ENCODE data around the gene TMEM95. TPM values are rescaled to one million over a fixed set of nuclear protein-coding genes. Genes with fewer than 3 reads are reported as not detected.

TMEM95 gene
- total RNA-seq, 1 donor from 2014 or later: not detected

GRCh38 chr17:7314719-7315569 is 40.0 kb upstream of the TMEM95 start, which contains the start of gene GPS2:
GPS2 (minus strand) TSS chr17:7315360; CDS start chr17:7315052, 308 bp downstream.
- intact Hi-C loops (cut with micrococcal nuclease): loop anchor here (1.0 to 2.0 kb wide), 2 partner anchors 14 to 170 kb away; partner anchors contain the start of genes NEURL4 and POLR2A
- Mint-ChIP-seq H3K4me3 (ENCODE audit: low read depth) (peak within 1 kb of the TSS; percentile 91), H3K9me3 (no peaks in the 10 kb centered on the region), H3K36me3 (ENCODE audit: low read depth) (peaks cover 69% of the 10 kb centered on the region), H3K4me1 (ENCODE audit: low read depth) (peaks cover 39% of the 10 kb centered on the region), H3K27me3 (ENCODE audit: low read depth) (no peaks in the 10 kb centered on the region), H3K27ac (peak within 1 kb of the TSS; percentile 91)
- DNase-seq (ENCODE audit: low spot score): peak; percentile 91

GRCh38 chr17:7315570-7316235 is 39.3 kb upstream of the TMEM95 start:
- Mint-ChIP-seq H3K4me1 (ENCODE audit: low read depth) (peaks cover 32% of the 10 kb centered on the region), H3K27me3 (ENCODE audit: low read depth) (no peaks in the 10 kb centered on the region), H3K36me3 (ENCODE audit: low read depth) (peaks cover 66% of the 10 kb centered on the region), H3K9me3 (no peaks in the 10 kb centered on the region), H3K4me3 (ENCODE audit: low read depth) (peak overlapping the region; percentile 91), H3K27ac (peak overlapping the region; percentile 91)
- no peak for DNase-seq (ENCODE audit: low spot score)
- intact Hi-C loops (cut with micrococcal nuclease): loop anchor here (1.0 to 2.0 kb wide), 2 partner anchors 14 to 169 kb away; partner anchors contain the start of genes NEURL4 and POLR2A

GRCh38 chr17:7317161-7317803 is 37.7 kb upstream of the TMEM95 start:
- Mint-ChIP-seq H3K27ac (no peak overlapping the region), H3K4me1 (ENCODE audit: low read depth) (peaks cover 24% of the 10 kb centered on the region), H3K9me3 (no peaks in the 10 kb centered on the region), H3K27me3 (ENCODE audit: low read depth) (no peaks in the 10 kb centered on the region), H3K4me3 (ENCODE audit: low read depth) (peak overlapping the region; percentile 60), H3K36me3 (ENCODE audit: low read depth) (peaks cover 68% of the 10 kb centered on the region)
- DNase-seq (ENCODE audit: low spot score): no peak
- intact Hi-C loops (cut with micrococcal nuclease): no loop called here

- intact Hi-C loops (cut with micrococcal nuclease): no loop called here
- Mint-ChIP-seq H3K36me3 (ENCODE audit: low read depth) (peaks cover 68% of the 10 kb centered on the region), H3K27ac (no peak overlapping the region), H3K4me1 (ENCODE audit: low read depth) (peaks cover 15% of the 10 kb centered on the region), H3K4me3 (ENCODE audit: low read depth) (no peak overlapping the region), H3K27me3 (ENCODE audit: low read depth) (no peaks in the 10 kb centered on the region), H3K9me3 (no peaks in the 10 kb centered on the region)
- DNase-seq (ENCODE audit: low spot score): no peak
These were observed 36.7 kb upstream of the TMEM95 start for GRCh38 chr17:7318121-7318860.

DNA sequence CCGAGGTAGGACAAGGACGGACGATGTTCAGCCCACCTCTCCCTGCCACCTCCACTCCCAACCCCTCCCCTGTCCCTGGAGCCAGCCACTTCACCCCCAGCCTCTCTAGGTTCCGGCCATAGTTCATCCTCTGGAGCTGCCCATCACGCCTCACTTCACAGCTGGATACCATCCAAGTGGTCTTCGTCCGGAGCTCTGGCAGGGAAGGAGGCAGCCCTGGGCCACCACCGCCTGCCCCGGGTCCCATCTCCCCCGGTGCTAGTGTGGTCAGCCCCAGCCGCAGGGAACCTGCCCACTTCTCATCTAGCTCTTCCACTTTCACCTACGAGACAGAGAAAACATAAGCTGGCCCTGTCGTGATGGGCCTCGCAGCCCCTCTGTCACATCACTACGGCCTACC is 33.5 kb upstream of the TMEM95 start:
- Mint-ChIP-seq H3K27ac (no peak overlapping the region), H3K27me3 (ENCODE audit: low read depth) (no peaks in the 10 kb centered on the region), H3K4me3 (ENCODE audit: low read depth) (no peak overlapping the region), H3K4me1 (ENCODE audit: low read depth) (peaks cover under 1% of the 10 kb centered on the region), H3K36me3 (ENCODE audit: low read depth) (peaks cover 68% of the 10 kb centered on the region), H3K9me3 (no peaks in the 10 kb centered on the region)
- intact Hi-C loops (cut with micrococcal nuclease): no loop called here
- DNase-seq (ENCODE audit: low spot score): no peak

DNA sequence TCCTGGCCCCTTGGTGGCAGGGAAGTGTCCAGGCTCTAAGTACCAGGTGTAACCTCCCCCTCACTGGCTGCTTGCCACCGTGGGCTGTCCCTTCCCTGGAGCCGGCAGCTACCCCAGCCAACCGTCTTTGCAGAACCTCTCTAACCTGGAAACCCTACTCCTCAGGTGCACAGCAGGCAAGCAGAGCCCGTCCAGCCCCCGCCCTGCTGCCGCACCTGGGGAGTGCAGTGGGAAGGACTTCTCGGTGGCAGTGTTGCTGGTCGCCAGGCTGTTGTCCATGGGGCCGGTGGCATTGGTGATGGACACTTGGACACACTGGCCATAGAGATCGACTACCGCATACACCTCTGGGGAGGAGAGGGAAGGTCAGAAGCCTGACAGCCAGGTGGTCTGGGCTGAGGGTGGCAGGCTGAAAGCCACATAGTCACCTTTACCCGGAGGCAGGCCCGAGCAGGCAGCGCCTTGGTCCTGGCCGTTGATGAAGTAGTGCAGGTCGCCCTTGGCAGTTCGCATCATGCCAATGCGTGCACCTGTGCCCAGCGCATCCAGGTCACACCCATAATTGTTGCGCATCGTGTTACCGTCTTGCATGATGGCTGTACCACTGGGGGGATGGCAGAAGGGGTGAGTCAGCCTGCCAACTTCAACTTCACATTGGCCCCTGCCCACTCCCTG is 32.3 kb upstream of the TMEM95 start:
- Mint-ChIP-seq H3K9me3 (no peaks in the 10 kb centered on the region), H3K27me3 (ENCODE audit: low read depth) (no peaks in the 10 kb centered on the region), H3K4me3 (ENCODE audit: low read depth) (no peak overlapping the region), H3K36me3 (ENCODE audit: low read depth) (peaks cover 62% of the 10 kb centered on the region), H3K4me1 (ENCODE audit: low read depth) (no peaks in the 10 kb centered on the region), H3K27ac (no peak overlapping the region)
- DNase-seq (ENCODE audit: low spot score): no peak
- intact Hi-C loops (cut with micrococcal nuclease): no loop called here

DNA sequence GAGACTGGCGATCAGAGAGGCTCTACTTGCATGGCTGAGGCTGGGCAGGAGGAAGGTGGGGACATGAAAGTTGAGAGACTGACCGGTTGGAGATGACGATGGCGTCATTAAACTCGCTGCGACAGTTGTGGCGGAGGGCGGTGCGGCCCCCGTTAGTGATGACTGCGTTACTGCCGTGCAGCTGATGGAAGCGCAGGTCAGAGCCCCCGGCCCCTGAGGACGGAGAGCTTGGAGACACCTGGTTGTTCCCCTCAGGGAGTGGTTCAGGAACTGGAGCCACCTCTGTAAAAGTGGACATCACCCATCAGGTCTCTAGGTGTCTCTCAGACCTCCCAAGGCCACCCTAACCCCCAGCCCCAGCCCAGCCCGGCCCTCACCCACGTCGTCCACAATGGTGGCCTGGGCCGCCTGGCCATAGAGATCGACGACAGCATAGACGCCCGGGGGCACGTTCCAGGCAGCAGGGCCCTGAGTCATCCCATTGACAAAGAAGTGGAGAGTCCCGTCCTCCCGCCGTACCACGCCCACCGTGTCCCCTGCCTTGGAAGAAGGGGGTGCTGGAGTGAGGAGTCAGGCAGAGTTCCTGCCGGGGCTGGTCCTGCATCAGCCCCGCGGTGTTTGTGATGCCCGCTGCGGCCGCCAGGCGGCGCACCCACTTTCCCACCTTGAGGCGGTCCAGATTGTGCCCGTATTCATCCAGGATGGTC is 31.1 kb upstream of the TMEM95 start:
- DNase-seq (ENCODE audit: low spot score): peak; percentile 67
- peaks cover 54% of the 10 kb centered on the region for H3K36me3 Mint-ChIP-seq (ENCODE audit: low read depth)
- peaks cover 9% of the 10 kb centered on the region for H3K4me1 Mint-ChIP-seq (ENCODE audit: low read depth)
- intact Hi-C loops (cut with micrococcal nuclease): no loop called here
- no peak overlapping the region for H3K27ac Mint-ChIP-seq
- H3K27me3 Mint-ChIP-seq (ENCODE audit: low read depth): no peaks in the 10 kb centered on the region
- H3K9me3 Mint-ChIP-seq: no peaks in the 10 kb centered on the region
- H3K4me3 Mint-ChIP-seq (ENCODE audit: low read depth): no peak overlapping the region

DNA sequence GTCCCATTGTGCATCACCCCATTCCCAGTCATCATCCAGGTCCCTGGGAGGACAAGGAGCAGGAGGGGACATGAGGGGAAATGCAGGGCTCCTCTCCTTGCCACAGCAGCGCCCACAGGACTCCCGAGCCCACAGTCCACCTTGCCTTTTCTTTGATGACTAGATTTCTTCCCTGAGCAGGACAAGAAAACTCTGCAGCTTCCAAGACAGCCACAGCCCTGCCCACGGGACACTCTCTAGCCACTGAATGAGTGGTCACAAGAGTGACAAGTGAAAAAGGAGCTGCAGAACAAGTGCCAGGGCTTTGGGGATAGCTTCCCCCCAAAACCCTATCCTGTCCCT is 30.5 kb upstream of the TMEM95 start:
- Mint-ChIP-seq H3K4me3 (ENCODE audit: low read depth) (no peak overlapping the region), H3K9me3 (no peaks in the 10 kb centered on the region), H3K4me1 (ENCODE audit: low read depth) (peaks cover 10% of the 10 kb centered on the region), H3K36me3 (ENCODE audit: low read depth) (peaks cover 53% of the 10 kb centered on the region), H3K27ac (no peak overlapping the region), H3K27me3 (ENCODE audit: low read depth) (no peaks in the 10 kb centered on the region)
- intact Hi-C loops (cut with micrococcal nuclease): no loop called here
- DNase-seq (ENCODE audit: low spot score): no peak

GRCh38 chr17:7325031-7325528 is 29.9 kb upstream of the TMEM95 start:
- Mint-ChIP-seq H3K4me3 (ENCODE audit: low read depth) (no peak overlapping the region), H3K27ac (no peak overlapping the region), H3K4me1 (ENCODE audit: low read depth) (peaks cover 10% of the 10 kb centered on the region), H3K36me3 (ENCODE audit: low read depth) (peaks cover 53% of the 10 kb centered on the region), H3K9me3 (no peaks in the 10 kb centered on the region), H3K27me3 (ENCODE audit: low read depth) (no peaks in the 10 kb centered on the region)
- DNase-seq (ENCODE audit: low spot score): no peak
- intact Hi-C loops (cut with micrococcal nuclease): no loop called here

DNA sequence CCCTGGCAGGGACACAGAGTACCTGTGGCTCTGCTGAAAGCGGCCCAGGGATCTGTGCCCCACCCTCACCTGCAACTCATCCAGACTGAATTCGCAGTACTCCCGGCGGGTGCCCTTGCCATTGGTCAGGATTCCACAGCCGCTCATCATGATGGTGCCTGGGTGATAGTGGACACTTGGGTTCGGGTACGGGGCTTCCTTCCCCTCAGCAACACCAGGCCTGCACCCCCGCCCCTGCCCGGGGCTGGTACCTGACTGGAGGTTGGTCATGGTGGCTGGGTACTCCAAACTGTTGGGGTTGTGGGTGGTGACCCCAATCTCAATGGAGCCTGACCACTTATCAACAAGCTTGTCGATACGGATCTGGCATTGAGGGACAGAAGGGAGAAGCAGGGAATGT is 28.8 kb upstream of the TMEM95 start:
- no peak for DNase-seq (ENCODE audit: low spot score)
- Mint-ChIP-seq H3K36me3 (ENCODE audit: low read depth) (peaks cover 43% of the 10 kb centered on the region), H3K9me3 (no peaks in the 10 kb centered on the region), H3K27ac (no peak overlapping the region), H3K4me3 (ENCODE audit: low read depth) (no peak overlapping the region), H3K4me1 (ENCODE audit: low read depth) (peaks cover 14% of the 10 kb centered on the region), H3K27me3 (ENCODE audit: low read depth) (no peaks in the 10 kb centered on the region)
- intact Hi-C loops (cut with micrococcal nuclease): no loop called here

DNA sequence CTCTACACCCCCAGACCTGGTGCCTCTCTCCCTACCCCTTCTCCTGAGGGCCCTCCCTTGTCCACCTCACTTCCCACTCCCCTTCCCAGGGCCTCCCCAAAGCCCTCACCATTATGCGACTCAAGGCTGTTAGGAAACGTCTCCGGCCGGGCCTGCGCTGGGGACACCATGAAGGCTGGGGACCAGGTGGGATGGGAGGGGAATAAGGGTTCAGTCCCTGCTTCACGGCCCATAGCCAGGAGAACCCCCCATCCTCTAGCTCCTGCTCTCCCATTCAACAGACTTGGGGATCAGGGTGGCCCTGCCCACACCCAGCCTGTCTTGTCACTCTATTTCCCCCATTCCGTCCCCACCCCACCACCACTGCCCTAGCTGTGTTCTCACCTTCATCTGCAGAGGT is 27.9 kb upstream of the TMEM95 start:
- Mint-ChIP-seq H3K9me3 (no peaks in the 10 kb centered on the region), H3K27me3 (ENCODE audit: low read depth) (no peaks in the 10 kb centered on the region), H3K4me1 (ENCODE audit: low read depth) (peaks cover 14% of the 10 kb centered on the region), H3K27ac (no peak overlapping the region), H3K36me3 (ENCODE audit: low read depth) (peaks cover 35% of the 10 kb centered on the region), H3K4me3 (ENCODE audit: low read depth) (no peak overlapping the region)
- intact Hi-C loops (cut with micrococcal nuclease): no loop called here
- no peak for DNase-seq (ENCODE audit: low spot score)

Data from activated T-helper 2 cell treated with anti-CD3 and anti-CD28 coated beads, Interferon-gamma antibody, Interleukin-2, Interleukin-4, amounts not matched to agents 10 μg/mL and 5 μg/mL and 100 μg/mL, durations not matched to agents 14 hours and 24 hours and 36 hours (primary cell).